ENCODE data around the gene MRPL53.
"Not testable (repeated sequence)": the region's sequence is repeated elsewhere in the genome, so short reads cannot be mapped to it uniquely, and the experiment has no call there.

Gene MRPL53

DNA sequence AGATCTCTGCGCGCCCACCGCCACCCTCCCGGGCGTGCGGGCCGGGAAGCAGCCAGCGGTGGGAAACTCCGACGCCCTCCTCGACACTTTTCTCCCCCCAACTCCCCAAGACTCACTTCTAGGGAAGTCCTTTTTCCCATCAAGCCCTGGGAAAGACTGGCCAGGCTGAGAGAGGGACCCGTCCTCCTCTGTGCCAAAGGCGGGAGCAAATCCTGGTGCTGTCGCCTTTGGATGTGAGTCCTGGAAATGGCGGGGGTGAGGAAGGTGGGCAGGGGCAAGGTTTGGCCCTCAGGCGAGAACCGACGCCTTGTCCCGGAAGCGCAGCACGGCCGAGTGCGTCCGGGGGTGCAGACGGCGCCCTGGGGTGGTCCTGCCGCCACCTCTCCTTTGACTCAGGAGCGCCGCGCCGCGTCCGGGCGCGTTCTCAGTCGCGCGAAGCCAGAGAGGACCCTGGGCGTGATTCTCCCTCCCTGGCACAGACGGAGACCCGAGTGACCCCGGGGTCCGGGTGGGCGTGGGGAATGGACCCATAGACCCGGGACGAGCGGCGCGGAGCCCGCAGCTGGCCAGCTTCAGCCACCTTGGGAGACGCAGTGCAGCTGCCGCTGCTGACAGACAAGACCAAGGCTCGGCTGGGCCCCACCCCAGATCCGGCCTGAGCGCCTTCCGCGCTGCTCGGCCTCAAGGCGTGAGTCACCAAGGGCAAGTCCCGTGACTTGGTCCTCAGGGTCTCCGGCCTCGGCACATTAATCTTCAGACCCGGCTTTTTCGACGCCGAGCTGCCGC lies 30.4 kb upstream of the MRPL53 start:
- no peak for DNase-seq (ENCODE audit: low read depth)

DNA sequence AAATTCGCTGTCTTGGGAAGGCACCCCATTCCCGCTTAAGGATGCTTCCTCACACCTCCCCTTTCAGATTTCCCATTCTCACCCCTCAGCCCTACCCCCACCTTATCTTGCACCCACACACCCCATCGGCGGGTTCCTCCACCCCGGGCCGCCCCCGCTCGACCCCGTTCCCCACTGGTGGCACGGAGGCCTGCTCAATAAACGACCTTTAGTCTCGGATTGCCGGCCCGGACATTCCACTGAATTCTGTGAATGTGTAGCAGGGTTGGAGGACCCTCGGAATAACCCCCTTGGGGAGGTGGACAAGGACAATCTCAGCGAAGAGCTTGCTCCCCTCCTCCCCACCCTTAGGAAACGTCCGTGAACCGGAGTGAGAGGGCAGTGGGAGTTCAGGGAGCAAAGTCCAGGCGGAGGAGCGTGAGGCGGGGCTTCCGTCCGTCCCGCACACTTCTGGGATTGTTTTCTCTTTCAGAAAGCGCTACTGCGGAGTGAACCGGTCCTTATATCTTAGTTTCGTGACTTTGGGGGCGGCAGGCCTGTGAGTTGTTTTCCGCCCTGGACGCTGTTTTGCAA lies 29.8 kb upstream of the MRPL53 start:
- no peak for DNase-seq (ENCODE audit: low read depth)

DNA sequence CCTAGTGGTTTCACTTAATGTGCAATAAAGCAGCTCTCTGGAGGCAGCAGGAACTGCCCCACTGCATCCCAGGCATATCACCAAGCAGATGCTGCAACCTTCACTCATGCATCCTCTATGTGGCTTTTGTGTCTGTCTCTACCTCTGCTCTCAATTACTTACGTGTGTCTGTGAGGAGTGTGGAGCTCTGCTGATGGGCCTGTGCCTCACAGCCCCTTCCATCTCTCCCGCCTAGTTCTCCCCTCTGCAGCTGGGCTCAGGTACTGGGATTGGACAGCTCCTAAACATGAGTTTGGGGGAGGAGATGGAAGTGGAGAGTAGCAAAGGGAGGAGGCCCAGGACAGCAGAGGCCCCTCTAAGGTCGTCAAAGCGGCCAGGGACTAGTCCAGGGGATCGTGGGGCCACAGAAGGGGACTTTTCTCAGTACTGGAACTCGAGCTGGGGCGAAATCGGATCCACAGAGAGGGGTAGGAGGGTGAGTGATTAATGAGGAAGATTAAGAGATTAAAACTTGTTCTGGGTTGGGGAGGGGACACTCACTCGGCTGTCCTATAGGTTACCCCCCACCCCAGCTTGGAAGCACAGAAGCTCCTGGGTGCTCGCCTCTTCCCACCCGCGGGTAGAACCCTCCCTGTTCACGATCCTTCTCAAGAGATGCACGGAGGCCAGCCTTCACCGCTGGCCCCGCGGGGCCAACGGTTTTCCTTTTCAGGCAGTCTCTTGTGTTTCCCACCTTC lies 29.0 kb upstream of the MRPL53 start:
- DNase-seq (ENCODE audit: low read depth) = no peak

DNA sequence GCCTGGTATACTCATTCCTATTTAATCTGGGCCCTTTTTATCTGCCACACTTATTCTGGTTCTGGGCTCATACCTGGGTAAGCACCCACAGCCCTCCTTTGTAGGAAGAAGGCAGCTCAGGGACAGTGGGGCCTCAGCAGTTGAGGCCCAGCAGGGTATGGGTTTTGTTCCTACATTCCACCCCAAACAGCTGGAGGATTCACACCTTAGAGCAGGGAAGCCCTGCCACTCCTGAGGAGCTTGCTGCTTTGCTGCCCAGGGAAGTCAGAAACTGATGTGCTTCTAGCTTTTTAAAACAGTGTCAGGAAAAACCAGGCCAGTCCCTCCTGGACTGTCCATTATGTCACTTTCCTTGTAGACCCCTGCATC lies 28.1 kb upstream of the MRPL53 start:
- DNase-seq (ENCODE audit: low read depth) = no peak

DNA sequence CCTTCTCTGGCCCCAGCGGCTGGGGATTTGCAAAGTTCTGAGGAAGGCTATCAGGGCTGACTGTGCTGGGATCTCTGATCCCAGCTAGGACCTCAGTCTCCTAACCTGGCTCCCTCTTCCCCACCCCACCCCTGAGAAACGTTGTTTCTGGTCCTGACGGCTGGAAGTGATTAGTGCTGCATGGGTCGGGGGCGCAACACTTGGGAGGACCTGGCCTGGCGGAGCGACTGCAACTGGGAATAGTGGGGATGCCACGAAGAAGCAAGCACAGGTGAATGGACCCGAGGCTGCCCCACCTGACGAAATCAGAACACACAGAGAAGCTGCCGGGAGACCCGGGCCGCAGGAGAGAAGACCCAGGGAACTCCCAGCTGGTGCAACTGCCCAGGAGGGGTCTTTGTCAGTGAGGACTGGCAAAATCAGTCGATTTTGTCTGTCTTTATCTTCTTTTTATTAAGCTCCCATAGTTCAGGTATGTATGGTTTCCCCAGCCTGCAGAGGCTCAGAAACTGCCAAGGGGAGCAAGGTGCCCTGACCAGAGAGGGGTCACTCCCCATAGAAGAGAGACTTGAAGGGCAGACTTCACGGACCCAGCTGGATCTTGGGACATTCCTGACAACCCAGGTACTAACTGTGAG lies 27.6 kb upstream of the MRPL53 start:
- DNase-seq (ENCODE audit: low read depth) = no peak

DNA sequence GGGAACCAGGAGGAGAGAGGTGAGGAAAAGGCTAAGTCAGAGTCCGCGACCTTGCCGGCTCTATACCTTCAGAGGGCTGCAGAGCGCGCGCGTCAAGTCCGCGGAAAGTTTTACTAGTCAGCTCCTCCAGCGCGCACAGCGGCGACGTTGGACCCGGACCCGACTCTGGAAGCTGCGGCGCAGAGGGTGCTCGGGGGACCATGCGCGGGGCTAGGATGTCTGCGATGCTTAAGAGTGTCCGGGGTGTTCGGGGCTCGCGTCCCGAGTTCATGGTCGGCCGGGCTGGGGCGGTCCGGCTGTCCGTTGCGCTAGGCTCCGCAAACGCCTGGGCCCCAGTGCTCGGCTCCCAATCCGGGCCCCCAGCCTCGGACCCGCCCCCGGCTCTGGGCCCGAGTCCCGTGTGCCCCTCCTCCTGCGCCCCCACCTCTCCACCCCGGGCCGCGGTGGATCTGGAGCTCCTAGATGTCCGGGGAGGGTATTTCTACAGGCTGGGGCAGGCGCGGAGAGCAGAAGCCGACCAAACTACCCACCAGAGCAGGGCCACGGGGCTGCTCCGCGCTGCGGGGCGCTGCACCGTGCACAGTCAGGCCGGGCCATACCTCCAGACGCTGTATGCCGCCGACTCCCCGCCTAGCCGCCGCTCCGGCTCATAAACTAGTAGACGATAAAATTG lies 26.9 kb upstream of the MRPL53 start, which contains the start of gene LBX2:
Gene LBX2 (minus strand): TSS at position 337 of the 673 bp plus-strand sequence. CDS start 66 bp downstream, at position 271.
- DNase-seq (ENCODE audit: low read depth) = no peak

DNA sequence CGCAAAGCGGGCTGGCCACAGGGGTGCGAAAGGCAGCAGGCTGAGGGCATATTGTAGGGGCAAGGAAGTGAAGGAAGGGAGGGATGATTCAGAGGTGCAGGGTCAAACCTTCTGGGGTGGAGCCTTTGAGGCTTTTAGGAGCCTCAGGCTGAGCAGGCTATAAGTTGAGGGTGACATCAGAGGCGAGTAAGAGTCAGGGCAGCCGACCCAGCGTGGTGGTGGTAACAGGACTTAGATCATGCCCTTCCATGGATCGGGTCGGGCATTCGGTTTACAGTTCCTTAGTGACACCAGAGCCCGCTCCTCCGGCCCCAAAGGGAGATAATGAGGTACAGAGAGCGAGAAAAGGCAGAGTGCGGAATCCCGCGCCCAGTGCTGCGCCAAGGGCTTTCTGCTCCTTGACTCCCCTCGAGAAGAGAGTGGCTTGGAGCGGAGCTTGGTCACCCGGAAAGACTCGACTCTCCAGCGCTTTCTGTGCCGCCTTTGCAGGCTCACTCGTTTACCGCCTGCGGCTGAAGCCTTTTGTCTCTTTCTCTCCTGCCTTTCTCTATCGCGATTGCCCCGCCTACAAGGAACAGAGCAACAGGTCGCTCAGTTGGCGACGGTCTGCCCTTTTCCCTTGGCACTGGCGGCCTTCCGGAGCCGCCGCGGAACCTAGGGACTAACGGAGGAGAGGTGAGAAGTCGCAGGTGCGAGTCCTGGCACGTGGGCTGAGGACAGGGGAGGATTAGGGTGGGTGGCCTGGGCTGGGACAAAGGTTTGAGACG lies 26.2 kb upstream of the MRPL53 start:
- no peak for DNase-seq (ENCODE audit: low read depth)

DNA sequence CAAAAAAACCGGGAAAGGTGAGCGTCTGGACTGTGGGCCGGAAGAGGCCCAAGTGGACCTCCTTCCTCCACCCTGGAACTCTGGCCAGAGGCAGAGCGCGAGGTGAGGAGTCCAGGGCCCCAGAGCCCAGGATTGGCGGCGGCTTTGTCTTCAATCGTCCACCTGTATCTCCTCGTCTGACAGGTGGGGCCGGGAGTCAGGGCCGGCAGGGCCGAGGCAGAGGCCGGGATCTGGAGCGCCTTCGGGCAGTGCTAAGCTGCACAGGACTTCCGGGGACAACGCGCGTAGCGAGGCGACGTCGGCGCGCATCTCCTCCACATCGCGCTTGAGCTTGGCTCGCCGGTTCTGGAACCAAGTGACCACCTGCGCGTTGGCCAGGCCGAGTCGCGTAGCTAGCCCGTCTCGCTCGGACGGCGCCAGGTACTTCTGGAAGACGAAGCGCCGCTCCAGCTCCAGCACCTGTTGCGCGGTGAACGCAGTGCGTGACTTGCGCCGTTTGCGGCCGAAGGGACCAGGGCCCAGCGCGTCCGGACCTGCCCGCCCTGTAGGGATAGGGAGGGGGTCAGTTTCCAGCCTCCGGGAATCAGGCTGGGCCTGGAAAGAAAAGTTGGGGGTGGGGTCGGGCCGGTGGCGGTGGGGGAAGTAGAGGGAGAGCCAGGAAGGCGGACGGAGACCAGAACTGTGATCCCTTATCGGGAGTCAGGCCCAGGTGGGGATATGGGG lies 25.5 kb upstream of the MRPL53 start:
- no peak for DNase-seq (ENCODE audit: low read depth)

DNA sequence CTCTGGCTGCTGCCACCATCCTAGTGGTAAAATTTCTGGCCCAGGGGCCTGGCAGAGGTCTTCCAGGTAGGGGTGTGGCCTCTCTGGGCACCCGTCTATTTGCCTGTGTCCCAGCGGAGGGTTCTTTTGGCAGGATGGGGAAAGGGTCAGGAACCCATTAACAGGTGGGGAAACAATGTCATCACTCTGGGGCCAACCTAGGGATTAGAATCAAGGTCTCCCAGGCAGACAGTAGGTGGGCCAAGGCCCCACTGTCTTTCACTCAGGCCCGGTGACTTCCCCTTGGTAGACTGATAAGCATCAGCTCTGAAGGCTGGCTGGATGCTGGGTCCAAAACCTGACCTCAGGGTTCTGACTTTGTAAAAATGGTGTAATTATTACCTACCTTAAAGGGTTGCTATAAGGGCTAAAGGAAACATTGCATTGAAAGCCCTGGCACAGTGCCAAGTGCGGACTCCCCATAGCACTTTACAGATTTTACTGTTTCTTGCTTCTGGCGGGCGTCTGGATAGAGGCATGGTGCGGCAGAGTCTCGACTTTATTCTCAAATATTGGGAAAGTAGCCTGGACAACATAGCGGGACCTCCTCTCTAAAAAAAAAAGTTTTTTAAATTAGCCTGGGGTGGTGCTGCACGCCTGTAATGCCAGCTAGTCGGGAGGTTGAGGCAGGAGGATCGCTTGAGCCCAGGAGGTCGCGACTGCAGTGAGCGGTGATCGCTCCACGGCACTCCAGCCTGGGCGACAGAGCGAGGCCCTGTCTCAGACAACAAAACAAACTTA lies 24.7 kb upstream of the MRPL53 start:
- DNase-seq (ENCODE audit: low read depth) = no peak

DNA sequence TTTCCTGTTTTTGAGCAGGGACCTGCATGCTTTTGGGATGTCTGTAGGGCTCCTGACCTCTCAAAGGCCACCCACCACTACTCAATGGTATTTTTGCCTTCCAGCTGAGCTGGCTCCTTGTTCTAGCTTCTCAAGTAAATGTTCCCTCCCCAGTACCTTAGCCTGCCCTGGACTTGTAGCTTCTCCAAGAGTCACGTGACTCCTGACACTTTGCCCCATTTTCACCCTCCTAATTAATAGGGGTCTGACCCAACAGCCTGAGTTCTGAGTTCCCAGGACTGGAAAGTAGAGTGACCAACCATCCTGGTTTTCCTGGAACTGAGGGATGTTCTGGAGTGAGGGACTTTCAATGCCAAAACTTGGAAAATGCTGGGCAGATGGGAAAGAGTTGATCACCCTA lies 23.0 kb upstream of the MRPL53 start:
- DNase-seq (ENCODE audit: low read depth) = no peak

DNA sequence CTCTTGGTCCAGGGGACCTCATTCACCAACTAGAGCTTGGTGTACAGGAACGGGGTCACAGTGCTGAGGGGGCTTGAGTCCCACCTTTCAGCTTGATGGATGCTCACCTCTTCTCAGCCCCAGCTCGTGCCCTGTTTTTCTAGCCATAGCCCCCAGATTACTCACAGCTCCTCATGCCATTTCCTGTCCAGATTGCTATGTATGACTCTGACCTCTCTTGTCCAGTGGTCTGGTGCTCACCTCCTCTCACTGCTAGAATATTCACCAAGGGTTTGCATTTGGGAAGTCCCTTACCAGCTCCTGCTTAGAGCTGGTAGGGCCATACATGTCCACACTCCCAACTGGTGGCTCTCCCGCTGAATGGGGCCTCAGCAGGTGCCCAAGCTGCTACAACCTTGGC lies 21.1 kb upstream of the MRPL53 start:
- DNase-seq (ENCODE audit: low read depth) = no peak

DNA sequence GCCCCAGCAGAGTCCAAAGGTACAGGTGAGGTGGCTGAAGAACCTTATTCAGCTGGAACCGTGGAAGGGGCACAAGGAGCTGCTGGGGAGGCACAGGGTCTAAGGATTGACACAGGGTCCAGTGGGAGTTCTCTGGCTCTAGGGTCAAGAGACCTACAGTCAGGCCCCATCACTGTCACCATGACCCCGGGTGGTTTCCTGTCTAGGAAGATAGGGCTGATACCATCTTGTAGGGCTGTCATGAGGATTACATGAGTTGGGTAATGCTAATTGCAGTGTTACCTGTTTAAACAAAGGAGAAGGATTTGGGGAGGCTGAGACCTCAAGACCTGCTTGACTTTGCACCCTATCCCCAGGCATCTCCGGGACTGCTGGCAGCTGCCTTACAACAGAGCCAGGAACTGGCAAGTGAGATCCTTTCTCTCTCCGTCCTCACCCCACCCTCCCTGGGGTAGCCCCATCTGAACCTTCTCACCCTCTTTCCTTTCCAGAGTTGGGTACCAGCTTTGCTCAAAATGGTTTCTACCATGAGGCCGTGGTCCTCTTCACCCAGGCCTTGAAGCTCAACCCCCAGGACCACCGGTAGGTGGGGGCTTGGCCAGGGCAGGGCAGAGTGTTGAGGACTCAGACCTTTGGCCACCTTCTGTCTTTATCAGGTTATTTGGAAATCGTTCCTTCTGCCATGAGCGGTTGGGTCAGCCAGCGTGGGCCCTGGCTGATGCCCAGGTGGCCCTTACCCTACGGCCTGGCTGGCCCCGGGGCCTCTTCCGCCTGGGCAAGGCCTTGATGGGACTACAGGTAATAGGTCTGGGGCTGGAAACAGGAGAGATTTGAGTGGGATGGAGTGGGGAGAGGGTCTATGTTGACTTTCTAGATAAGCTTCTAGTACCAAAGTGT lies 19.4 kb upstream of the MRPL53 start:
- no peak for DNase-seq (ENCODE audit: low read depth)

DNA sequence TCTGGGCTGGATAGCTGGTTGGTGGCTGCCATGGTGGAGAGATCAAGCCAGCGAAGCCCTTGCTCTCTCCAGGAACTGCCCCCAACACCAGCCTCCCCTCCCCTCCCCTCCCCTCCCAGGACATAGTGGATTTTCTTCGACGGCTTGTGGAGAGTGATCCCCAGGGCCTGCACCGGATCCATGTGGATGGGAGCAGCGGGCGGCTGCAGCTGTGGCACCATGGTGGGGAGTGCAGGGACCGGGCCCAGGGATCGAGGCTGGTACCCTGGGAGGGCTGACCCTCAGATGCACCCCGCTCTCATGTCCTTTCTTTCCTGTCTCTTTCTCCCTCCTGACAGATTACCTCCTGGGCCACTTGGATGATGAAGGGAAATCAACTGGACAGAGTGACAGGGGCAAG lies 17.4 kb upstream of the MRPL53 start:
- DNase-seq (ENCODE audit: low read depth) = no peak

DNA sequence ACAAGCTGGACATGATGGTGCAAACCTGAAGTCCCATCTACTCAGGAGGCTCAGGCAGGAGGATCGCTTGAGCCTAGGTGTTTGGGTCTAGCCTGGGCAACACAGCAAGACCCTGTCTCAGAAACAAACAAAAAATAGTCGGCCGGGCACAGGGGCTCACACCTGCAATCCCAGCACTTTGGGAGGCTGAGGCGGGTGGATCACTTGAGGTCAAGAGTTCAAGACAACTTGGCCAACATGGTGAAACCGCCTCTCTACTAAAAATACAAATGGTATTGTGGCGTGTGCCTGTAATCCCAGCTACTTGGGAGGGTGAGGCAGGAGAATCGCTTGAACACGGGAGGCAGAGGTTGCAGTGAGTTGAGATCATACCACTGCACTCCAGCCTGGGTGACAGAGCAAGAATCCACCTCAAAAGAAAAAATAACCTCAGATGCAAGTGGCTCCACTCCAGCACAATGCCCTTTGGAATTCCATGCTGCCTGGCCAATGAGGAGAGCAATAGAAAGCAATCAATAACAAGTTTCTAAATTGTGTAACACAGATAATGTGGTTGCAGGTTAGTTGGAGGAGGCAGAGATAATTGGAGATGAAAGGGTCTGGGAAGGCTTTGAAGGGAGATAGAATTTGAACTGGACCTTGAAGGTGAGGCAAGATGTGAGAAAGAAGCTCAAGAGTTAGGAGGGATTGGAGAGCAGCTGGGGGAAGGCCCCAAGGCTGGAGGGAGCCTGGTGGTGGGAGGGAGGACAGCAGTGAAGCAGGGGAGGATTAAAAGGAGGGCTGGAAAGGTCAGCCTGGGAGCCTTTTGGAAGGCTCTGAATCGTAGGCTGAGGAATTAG lies 16.4 kb upstream of the MRPL53 start:
- no peak for DNase-seq (ENCODE audit: low read depth)

DNA sequence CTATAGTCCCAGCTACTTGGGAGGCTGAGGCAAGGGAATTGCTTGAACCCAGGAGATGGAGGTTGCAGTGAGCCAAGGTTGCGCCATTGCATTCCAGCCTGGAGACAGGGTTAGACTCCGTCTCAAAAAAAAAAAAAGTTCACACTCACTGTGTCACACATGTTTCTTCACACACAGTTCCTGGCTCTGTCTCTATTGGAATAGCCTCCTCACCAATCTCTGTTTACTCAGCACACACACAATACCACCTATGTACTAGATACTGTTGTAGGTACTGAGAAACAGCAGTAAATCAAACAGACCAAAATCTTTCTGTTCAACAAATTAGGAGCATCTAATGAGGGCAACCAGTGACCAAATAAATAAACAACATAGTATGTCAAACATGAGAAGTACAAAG lies 13.7 kb upstream of the MRPL53 start:
- no peak for DNase-seq (ENCODE audit: low read depth)

DNA sequence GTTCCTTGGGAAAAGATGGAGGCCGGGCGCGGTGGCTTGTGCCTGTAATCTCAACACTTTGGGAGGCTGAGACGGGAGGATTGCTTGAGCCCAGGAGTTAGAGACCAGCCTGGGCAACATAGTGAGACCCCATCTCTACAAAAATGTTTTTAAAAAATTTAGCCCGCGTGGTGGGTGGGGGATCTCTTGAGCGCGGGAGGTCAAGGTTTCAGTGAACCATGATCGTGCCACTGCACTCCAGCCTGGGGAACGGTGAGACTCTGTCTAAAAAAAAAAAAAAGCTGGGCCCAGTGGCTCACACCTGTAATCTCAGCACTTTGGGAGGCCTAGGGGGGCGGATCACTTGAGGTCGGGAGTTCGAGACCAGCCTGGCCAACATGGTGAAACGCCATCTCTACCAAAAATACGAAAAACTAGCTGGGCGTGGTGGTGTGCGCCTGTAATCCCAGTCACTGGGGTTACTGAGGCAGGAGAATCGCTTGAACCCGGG lies 11.2 kb upstream of the MRPL53 start:
- DNase-seq (ENCODE audit: low read depth) = not testable (repeated sequence)

DNA sequence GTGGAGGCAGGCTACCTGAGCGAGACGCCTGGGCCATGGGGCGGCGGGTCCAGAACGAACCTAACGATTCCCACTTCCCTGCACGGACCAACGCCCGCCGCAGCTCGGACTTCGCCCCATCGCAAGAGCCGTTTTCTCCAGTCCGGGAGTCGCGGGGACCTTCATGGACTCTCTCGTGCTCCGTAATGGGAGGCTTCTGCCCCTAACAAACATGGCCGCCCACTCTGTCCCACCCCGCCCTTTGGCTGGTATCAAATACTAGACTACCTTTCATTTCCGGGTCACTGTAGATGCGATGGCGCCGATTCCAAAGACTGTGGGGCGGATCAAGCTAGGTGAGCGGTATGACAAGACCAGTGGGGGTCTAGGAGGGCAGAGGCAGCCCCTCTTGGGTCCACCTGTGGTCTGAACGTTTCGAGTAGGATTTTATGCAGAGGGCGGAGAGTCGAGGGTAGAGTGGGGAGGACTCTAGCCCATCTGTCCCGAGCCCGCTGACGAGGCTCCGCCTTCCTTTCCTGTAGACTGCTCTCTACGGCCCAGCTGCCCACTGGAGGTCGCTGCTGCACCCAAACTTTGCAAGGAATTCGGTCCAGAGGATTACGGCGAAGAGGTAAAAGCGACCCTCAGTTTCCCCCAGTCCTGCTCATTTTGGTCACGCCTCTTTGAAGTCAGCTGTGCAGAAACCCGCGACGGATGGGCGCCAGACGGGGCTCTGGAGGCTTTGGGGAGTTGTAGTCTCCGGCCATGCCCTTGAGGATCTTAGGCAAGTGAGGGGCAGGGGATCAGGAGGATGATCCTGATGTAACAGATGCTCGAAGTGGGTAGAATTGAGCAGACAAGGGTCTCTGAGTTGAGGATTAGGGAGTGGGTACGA lies 10.6 kb upstream of the MRPL53 start, which contains the start of the genes CCDC142 and TTC31:
Gene CCDC142 (minus strand): TSS at position 198 of the 874 bp plus-strand sequence. CDS start 161 bp downstream, at position 37.
Gene TTC31 (plus strand): TSS at position 281 of the 874 bp plus-strand sequence. CDS start 15 bp downstream, at position 296.
- peak; percentile 82 for DNase-seq (ENCODE audit: low read depth)
